Astrocyte of the hippocampus (primary cell): ENCODE measurements around the gene SGMS1.

Experiments
- DNase-seq: peaks from one replicate; pipeline ENCODE4 v3.0.0; 2011; ENCODE audit warnings: low read depth, low spot score

SGMS1 gene

GRCh38 chr10:50613150-50613549 is 10.6 kb downstream of the SGMS1 start:
- no peak for DNase-seq

DNA sequence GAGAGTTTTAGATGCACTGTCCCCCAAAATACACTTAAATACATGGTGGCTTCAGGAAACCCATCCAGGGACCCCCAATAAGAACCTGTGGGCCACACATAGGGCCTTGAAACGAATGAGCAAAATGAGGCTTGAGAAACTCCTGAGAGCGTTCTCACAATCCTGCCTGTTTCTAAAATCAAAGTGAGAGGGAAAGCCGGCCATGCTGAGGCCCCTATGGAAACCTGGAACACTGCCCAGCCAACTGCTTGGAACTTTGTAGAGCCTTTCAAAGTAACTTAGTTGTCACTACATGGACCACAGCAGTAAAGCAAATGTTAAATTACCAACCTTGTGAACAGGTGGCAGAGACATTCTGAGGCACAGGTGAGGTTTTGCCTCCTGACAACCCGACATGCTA is 13.4 kb downstream of the SGMS1 start:
- DNase-seq: peak; percentile 48

GRCh38 chr10:50607356-50607925 is 16.3 kb downstream of the SGMS1 start:
- no peak for DNase-seq

DNA sequence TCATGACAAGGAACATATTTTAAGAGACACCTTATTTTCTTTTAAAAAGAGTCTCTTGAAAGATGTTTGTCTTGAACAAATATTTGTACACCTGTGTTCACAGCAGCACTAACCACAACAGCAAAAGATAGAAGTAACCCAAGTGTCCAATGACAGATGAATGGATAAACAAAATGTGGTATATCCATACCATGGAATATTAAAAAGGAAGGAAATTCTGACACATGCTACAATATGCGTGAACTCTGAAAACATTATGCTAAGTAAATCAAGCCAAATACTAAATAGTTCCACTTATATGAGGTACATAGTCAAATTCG is 17.8 kb downstream of the SGMS1 start:
- DNase-seq: no peak

DNA sequence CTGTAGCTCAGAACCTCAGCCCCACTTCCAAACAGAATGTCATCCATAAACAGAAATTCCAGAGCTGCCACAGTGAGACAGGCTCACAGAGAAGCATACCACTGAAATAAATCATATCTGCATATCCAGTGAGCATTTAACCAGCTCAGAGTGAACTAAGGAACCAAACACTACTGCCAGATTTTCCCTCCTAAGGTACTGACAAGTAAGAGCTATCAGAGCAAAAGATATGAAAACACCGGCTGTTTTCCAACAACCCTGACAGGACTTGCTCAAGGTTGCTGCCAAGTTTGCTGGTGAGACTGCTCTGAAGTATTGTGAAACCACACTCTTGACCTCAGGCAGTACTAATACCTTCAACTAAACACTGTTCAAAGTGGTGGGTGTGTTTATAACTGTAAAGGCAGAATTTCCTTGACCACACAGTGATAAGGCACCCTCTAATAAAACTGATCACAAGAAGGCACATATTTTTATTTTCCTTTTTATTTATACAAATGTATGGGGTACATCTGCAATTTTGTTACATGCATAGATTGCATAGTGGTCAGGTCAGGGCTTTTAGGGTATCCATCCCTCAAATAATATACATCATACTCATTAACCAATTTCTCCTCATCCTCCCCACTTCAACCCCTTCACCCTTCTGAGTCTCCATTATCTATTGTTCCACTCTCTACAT is 18.3 kb downstream of the SGMS1 start:
- peak; percentile 94 for DNase-seq

DNA sequence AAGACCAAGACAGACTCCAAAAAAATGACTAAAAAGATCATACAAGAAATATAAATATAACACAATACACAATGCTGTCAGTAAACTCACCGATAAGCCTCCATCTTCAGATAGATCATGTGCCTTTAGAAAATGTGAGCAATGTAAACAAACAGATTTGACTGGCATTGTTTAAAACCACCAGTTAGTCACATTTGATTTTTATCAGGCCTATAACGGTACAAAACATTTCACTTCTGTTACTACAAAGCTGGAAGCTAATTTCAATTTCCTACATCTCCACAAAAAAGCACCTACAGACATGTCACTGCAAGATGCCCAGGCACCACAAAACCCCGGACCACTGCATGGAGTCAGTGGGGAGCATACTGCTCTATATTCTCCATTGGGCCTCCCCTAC is 18.9 kb downstream of the SGMS1 start:
- DNase-seq: no peak

DNA sequence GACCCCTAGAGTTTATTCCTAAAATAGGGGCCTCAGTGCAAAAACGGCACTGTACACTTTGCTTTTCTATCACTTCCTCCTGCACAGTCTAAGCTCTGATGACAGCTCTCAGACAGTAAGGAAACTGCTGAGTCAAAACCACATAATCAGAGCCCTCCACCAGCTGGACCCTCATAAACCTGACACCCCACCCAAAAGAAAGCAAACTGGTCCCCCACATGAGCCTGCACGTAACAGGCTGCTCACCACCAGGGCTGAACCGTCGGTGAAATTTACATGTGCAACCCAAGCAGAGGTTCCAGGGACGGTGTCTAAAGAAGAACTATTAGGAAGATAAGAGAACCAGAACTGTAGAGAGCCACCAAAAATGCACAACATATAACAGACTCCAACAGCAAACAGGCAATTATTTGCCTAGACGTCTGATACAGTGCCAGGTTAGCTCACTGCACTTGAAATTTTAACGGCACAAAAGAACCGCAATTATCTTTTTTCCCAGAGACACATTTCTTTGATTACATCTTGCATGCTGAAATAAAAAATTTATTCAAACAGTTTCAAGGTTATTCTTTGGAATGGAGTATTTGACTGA is 19.6 kb downstream of the SGMS1 start:
- peak; percentile 33 for DNase-seq

DNA sequence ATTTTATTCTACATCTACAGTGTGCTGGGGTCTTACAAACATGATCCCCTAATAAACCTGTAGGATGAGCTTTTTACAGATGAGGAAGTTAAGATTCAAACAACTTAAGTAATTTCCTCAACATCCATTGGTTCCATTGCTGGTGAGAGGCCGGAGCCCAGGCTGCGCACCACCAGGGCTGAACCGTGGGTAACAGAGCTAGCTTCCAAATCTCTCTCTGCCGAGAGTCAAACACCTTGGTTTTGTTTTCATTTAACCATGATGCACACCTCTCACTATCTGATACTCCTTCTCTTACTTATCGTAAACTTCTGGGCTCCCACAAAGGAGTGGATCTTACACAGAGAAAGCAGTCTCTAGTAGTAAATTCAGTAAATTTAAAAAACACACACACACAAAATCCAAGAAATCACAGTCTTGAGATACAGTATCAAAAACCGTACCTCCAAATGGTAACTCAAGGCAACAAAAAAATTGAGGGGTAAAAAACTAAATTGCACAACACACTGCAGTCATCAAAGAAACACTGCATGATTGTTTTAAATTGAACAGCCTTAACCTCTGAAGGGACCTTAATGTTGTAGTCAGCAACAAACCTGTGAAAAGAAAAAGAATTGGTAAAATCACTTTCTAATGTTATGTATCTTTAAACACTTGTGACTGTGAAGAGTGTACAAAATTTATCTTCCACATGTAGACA is 20.5 kb downstream of the SGMS1 start:
- no peak for DNase-seq

DNA sequence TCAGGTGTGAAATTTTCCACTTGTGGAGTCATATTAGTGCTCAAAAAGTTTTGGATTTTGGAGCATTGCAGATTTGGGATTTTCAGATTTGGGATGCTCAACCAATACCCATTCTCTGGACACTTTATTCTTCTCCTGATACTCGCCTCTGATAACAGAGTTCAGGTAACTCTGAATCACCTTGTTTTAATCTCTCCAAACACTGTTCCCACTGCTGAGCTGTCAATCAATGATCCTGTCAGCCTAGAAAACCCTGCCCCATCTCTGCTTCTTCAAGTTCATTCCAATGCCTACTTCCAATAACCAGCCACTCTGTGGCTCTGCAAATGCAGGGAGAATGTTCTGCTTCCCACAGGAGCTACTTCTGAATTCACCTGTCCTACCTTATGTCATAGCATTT is 21.8 kb downstream of the SGMS1 start:
- DNase-seq: no peak

- no peak for DNase-seq
Observed at GRCh38 chr10:50600831-50601477, 22.8 kb downstream of the SGMS1 start.

DNA sequence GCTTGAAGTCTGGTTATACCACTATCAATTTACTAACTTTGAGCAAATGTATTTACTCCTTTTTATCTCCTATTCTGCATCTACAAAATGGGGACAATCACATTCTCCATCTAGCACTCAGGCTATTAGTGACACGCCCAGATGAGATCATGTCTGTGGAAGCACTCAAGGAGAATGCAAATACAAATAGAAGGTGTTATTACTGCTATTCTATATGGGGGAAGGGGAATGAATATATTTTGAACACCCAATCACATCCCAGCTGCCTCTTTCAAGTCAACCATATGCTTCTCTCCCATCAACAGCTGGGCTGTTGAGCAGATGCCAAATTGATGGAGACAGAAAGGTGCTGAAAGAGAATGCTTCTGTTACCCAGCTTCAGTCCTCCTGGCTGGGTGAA is 23.5 kb downstream of the SGMS1 start:
- no peak for DNase-seq

DNA sequence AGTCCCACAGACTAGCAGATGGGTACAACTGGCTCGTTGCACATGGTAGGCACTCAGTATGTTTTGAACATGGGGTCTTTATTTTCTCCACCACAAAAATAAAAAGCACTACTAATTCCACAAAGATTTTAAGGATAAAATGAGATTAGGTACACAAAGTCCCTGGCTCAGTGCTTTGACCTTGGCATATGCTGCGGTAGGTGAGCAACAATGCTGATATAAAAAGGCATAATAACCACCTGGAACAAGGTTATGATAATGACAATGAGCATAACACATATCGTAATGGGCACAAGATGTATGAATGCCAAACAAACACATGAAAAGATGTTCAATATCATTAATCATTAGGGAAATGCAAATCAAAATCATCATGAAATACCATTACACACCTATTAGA is 26.9 kb downstream of the SGMS1 start:
- DNase-seq: no peak

- no peak for DNase-seq
Observed at GRCh38 chr10:50596456-50596855, 27.3 kb downstream of the SGMS1 start.

GRCh38 chr10:50595785-50596184 is 28.0 kb downstream of the SGMS1 start:
- no peak for DNase-seq

- peak; percentile 75 for DNase-seq
Observed at GRCh38 chr10:50593523-50594376, 30.0 kb downstream of the SGMS1 start.

DNA sequence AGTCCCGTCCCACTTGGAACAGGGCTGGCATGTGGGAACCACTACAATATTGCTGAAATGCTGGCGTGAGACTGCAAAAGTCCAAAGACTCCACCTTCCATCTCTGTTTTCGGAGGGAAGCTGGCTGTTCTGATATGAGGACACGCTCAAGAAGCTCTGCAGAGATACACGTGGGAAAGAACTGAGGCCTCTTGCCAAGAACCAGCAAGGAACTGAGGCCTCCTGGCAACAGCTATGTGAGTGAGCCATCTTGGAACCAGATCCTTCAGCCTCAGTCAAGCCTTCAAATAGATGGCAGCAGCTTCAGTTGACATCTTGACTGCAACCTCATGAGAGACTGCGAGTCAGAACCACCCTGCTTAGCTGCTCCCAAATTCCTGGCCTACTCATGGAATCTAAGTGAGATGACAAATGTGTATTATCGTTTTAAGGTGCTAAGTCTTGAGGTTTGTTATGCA is 30.8 kb downstream of the SGMS1 start:
- DNase-seq: no peak

DNA sequence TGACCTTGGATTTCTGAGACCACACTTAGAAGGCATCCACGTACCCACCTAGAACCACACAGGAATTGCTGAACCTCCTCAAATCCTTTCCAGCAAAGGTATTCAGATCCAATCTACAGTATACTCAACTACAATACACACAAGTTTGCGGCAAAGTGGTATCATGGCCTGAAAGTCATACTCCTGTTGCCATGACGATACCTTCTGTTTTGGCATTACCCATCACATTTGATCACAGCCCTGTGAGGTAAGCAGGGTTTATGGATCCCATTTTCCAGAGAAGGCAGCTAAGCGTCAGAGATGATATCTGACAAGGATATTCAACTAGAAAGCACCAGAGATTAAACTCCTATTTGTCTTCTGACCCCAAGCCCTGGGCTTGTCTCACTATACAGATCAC is 32.8 kb downstream of the SGMS1 start:
- no peak for DNase-seq

GRCh38 chr10:50586740-50587088 is 37.0 kb downstream of the SGMS1 start:
- DNase-seq: no peak

DNA sequence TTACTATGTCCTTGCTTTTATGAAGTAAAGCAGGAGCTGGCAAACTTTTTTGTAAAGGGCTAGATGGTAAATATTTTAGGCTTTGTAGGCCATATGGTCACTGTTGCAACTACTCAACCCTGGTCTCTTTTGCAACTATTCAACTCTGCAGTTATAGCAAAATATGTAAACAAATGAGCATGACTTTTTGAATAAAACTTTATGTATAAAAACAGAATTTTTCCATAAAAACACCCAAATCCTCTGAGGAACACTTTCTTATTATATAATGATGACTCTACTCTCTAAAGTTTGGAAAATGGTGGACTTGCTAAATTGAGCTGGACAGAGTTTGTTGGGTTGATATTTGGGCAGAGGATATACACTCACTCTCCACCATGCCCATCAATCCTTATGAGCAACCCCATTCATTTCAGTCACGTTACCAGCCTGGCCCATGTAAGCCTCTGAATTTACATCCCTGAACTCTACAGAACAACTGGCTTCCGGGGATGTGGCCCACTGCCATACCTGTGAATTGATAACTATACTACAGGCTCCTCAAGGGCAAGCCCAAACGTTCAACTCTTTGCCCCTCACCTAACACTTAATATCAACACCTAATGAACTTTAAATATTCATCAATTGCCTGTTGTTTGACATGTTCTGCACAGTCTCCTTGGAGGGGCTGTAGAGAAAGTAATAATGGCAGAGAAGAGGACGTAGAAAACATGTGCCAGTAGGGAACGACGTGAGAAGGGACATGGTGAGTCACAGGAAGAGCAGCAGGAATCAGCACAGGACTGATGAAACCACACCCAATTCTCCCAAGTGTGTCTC is 37.6 kb downstream of the SGMS1 start:
- DNase-seq: no peak
